SK-N-MC (cell line): Measurements from ENCODE around the gene PRXL2B.

ENCODE experiments used
- FOXP2 ChIP-seq: optimal IDR thresholded peaks from 2 replicates; pipeline ENCODE3; 2011; ENCODE audit warnings: mild to moderate bottlenecking, moderate library complexity; ENCODE audit not compliant: insufficient read depth; ENCODE audit errors: extremely low read length, control extremely low read depth
- POLR2AphosphoS5 ChIP-seq: IDR thresholded peaks from 2 replicates; pipeline ENCODE4 v1.6.1; 2012; ENCODE audit warnings: mild to moderate bottlenecking, low read depth, low read length, borderline replicate concordance

GRCh38 chr1:2623571-2624337 lies 37.2 kb downstream of the PRXL2B start:
- no peak for TF ChIP-seq POLR2AphosphoS5
- no peak for TF ChIP-seq FOXP2
